HepG2 (cell line): Measurements from ENCODE around the gene CEBPB. TPM values are rescaled to one million over a fixed set of nuclear protein-coding genes. Genes with fewer than 3 reads are reported as not detected.

Source experiments
- ARNT ChIP-seq: fragments of 450-650 bp; IDR thresholded peaks from 2 replicates; pipeline ENCODE4 v1.6.1; 2017
- ATF7 ChIP-seq, 2 experiments: fragments of 450-650 bp in 1 of 2; sonication (generic) in 1 of 2; formaldehyde crosslinking in 1 of 2; IDR thresholded peaks; 2 replicates each; pipeline versions ENCODE4 v1.4.0 to v1.6.1; 2016 to 2020; ENCODE audit warnings: antibody characterized with exemption in 1 of 2, mild to moderate bottlenecking in 1 of 2, missing genetic modification reagents in 1 of 2
- LCORL ChIP-seq, 2 experiments: fragments of 450-650 bp in 1 of 2; sonication (generic) in 1 of 2; formaldehyde crosslinking in 1 of 2; IDR thresholded peaks; 2 replicates each; pipeline versions ENCODE4 v1.5.0 to v1.6.1; 2017 to 2020; ENCODE audit warnings: antibody characterized with exemption in 1 of 2, missing genetic modification reagents in 1 of 2
- NAIF1 ChIP-seq: sonication (generic); formaldehyde crosslinking; IDR thresholded peaks from 2 replicates; pipeline ENCODE4 v1.5.0; 2020; ENCODE audit warnings: mild to moderate bottlenecking, missing genetic modification reagents, borderline replicate concordance
- NCOA1 ChIP-seq: sonication (generic); formaldehyde crosslinking; IDR thresholded peaks from 2 replicates; pipeline ENCODE4 v1.9.0; 2021; ENCODE audit warnings: missing genetic modification reagents
- NPAS2 ChIP-seq: sonication (generic); formaldehyde crosslinking; IDR thresholded peaks from 2 replicates; pipeline ENCODE4 v1.8.0; 2022; ENCODE audit warnings: mild to moderate bottlenecking, missing genetic modification reagents, borderline replicate concordance
- RFX1 ChIP-seq: fragments of 450-650 bp; IDR thresholded peaks from 2 replicates; pipeline ENCODE4 v1.6.1; 2017
- SP5 ChIP-seq: IDR thresholded peaks from 2 replicates; pipeline ENCODE4 v1.6.1; 2016; ENCODE audit warnings: low read depth, borderline replicate concordance
- ZFP1 ChIP-seq: IDR thresholded peaks from 2 replicates; pipeline ENCODE4 v1.6.1; 2016
- ZFP36L1 ChIP-seq: sonication (generic); formaldehyde crosslinking; IDR thresholded peaks from 2 replicates; pipeline ENCODE4 v1.8.0; 2022; ENCODE audit warnings: mild to moderate bottlenecking, missing genetic modification reagents, moderate library complexity
- ZNF674 ChIP-seq: sonication (generic); formaldehyde crosslinking; IDR thresholded peaks from 2 replicates; pipeline ENCODE4 v1.5.0; 2020; ENCODE audit warnings: low read depth, mild to moderate bottlenecking, missing genetic modification reagents
- polyA plus RNA-seq, 8 experiments: library from polyadenylated mRNA; depleted of rRNA in 3 of 8; stranded (reverse) in 7 of 8; unstranded in 1 of 8; fragments of >200 nt; fragmentation: Illumina TruSeq in 4 of 8; extraction: Trizol in 4 of 8; gene quantifications; 2 replicates each; pipeline versions ENCODE4 v1.2.1 to v1.2.3, GENCODE V29; 2011 to 2016; ENCODE audit warnings: low read depth in 4 of 8, missing spikeins in 1 of 8, mixed read lengths in 1 of 8; ENCODE audit not compliant: insufficient read depth in 1 of 8
- total RNA-seq, 5 experiments: library from RNA; depleted of rRNA; stranded (reverse); fragments of >200 nt; fragmentation: Illumina TruSeq; extraction: Trizol; gene quantifications; 2 replicates each; pipeline ENCODE4 v1.2.3, GENCODE V29; 2016; ENCODE audit warnings: low read depth in 1 of 5
- TF ChIP-seq, protein P1 (sequence below), 2 experiments: sonication (generic) in 1 of 2; formaldehyde crosslinking in 1 of 2; IDR thresholded peaks; 2 replicates each; pipeline versions ENCODE4 v1.4.0 to v1.6.1; 2018 to 2020; ENCODE audit warnings: missing genetic modification reagents in 2 of 2, borderline replicate concordance in 1 of 2, low read depth in 1 of 2, mild to moderate bottlenecking in 1 of 2, missing biosample characterization in 1 of 2
- TF ChIP-seq, protein P2 (sequence below): sonication (generic); formaldehyde crosslinking; IDR thresholded peaks from 2 replicates; pipeline ENCODE4 v1.8.0; 2023; ENCODE audit warnings: mild to moderate bottlenecking, missing genetic modification reagents
- TF ChIP-seq, protein P3 (sequence below): sonication (generic); formaldehyde crosslinking; IDR thresholded peaks from 2 replicates; pipeline ENCODE4 v1.8.1; 2023; ENCODE audit warnings: mild to moderate bottlenecking, missing genetic modification reagents
- TF ChIP-seq, protein P4 (sequence below): sonication (generic); formaldehyde crosslinking; IDR thresholded peaks from 2 replicates; pipeline ENCODE4 v1.4.0; 2020; ENCODE audit warnings: missing genetic modification reagents, borderline replicate concordance
- TF ChIP-seq, protein P5 (sequence below): sonication (generic); formaldehyde crosslinking; IDR thresholded peaks from 2 replicates; pipeline ENCODE4 v1.4.0; 2020; ENCODE audit warnings: missing genetic modification reagents, low read depth, mild to moderate bottlenecking, borderline replicate concordance
- TF ChIP-seq, protein P6 (sequence below): sonication (generic); formaldehyde crosslinking; IDR thresholded peaks from 2 replicates; pipeline ENCODE4 v1.4.0; 2020; ENCODE audit warnings: mild to moderate bottlenecking, missing genetic modification reagents

The CEBPB gene
- total and polyA plus RNA-seq, 2 of the 13 experiments (the other 11 are each of a cell fraction or from before 2014, with no cell fraction given) = 18.5 to 28.2 TPM

DNA sequence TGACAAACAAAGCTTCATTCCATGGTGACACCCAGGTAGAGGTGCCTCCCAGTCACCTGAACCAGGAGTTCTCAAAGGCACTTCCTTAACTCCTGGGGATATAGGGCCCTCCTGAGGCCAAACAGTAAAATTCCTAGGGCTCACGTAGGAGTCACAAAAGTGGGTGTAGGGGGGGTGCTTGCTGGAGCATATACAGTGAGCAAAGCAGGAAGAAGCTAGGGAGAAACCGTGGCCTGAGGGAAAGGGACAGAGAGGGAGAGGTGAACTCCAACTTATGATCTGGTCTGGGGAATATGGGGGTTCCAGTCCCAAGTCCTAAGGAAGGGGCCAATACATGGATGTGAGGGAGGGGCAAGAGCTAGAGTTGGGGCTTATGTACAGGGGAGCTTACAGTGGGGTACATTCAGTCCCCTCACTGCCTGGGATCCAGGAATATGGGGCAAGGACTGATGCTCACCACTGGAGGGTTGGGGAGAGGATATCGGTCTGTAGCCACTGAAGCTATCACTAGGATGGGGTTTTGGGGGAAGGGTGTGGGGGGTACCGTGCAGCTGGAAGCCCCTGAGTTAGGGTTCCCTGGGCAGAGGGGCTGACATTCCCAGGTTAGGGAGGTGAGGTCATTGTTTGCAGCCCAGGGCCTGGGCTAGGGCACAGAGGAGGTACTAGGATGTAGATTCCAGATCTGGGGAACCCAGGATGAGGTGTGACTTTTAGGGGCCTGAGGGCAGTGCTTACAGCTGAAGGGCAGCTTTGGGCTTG is 38.1 kb upstream of the CEBPB start (continued):
- TF ChIP-seq, protein P1, sequence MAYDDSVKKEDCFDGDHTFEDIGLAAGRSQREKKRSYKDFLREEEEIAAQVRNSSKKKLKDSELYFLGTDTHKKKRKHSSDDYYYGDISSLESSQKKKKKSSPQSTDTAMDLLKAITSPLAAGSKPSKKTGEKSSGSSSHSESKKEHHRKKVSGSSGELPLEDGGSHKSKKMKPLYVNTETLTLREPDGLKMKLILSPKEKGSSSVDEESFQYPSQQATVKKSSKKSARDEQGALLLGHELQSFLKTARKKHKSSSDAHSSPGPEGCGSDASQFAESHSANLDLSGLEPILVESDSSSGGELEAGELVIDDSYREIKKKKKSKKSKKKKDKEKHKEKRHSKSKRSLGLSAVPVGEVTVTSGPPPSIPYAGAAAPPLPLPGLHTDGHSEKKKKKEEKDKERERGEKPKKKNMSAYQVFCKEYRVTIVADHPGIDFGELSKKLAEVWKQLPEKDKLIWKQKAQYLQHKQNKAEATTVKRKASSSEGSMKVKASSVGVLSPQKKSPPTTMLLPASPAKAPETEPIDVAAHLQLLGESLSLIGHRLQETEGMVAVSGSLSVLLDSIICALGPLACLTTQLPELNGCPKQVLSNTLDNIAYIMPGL (CRISPR knock-in tag; IDR thresholded peaks at IDR 0.05; ENCODE audit: borderline replicate concordance in 1 of 2, low read depth in 1 of 2) = 0 out of 4 replicates have a peak, but pooled peaks of 1 of the 2 experiments have one; percentile 34
- TF ChIP-seq LCORL (IDR thresholded peaks at IDR 0.05) (no peak), LCORL (CRISPR knock-in tag; IDR thresholded peaks at IDR 0.05) (no peak), NCOA1 (CRISPR knock-in tag) (no peak), ZNF674 (CRISPR knock-in tag) (no peak), ZFP1 (CRISPR knock-in tag) (no peak), ATF7 (IDR thresholded peaks at IDR 0.05) (peak; percentile 40; the same call in 1 of the 2 replicates), ATF7 (CRISPR knock-in tag; IDR thresholded peaks at IDR 0.05) (no peak), NAIF1 (CRISPR knock-in tag) (no peak), NPAS2 (CRISPR knock-in tag) (no peak), SP5 (CRISPR knock-in tag) (no peak), ARNT (no peak), ZFP36L1 (CRISPR knock-in tag) (no peak), RFX1 (no peak)
- TF ChIP-seq, protein P2, sequence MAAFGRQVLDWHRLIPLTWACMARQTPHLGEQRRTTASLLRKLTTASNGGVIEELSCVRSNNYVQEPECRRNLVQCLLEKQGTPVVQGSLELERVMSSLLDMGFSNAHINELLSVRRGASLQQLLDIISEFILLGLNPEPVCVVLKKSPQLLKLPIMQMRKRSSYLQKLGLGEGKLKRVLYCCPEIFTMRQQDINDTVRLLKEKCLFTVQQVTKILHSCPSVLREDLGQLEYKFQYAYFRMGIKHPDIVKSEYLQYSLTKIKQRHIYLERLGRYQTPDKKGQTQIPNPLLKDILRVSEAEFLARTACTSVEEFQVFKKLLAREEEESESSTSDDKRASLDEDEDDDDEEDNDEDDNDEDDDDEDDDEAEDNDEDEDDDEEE (CRISPR knock-in tag) = peak; percentile 57; the same call in 1 of the 2 replicates
- TF ChIP-seq, protein P3, sequence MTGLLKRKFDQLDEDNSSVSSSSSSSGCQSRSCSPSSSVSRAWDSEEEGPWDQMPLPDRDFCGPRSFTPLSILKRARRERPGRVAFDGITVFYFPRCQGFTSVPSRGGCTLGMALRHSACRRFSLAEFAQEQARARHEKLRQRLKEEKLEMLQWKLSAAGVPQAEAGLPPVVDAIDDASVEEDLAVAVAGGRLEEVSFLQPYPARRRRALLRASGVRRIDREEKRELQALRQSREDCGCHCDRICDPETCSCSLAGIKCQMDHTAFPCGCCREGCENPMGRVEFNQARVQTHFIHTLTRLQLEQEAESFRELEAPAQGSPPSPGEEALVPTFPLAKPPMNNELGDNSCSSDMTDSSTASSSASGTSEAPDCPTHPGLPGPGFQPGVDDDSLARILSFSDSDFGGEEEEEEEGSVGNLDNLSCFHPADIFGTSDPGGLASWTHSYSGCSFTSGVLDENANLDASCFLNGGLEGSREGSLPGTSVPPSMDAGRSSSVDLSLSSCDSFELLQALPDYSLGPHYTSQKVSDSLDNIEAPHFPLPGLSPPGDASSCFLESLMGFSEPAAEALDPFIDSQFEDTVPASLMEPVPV (CRISPR knock-in tag) = no peak
- TF ChIP-seq, protein P4, sequence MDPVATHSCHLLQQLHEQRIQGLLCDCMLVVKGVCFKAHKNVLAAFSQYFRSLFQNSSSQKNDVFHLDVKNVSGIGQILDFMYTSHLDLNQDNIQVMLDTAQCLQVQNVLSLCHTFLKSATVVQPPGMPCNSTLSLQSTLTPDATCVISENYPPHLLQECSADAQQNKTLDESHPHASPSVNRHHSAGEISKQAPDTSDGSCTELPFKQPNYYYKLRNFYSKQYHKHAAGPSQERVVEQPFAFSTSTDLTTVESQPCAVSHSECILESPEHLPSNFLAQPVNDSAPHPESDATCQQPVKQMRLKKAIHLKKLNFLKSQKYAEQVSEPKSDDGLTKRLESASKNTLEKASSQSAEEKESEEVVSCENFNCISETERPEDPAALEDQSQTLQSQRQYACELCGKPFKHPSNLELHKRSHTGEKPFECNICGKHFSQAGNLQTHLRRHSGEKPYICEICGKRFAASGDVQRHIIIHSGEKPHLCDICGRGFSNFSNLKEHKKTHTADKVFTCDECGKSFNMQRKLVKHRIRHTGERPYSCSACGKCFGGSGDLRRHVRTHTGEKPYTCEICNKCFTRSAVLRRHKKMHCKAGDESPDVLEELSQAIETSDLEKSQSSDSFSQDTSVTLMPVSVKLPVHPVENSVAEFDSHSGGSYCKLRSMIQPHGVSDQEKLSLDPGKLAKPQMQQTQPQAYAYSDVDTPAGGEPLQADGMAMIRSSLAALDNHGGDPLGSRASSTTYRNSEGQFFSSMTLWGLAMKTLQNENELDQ (CRISPR knock-in tag) = no peak
- TF ChIP-seq, protein P5, sequence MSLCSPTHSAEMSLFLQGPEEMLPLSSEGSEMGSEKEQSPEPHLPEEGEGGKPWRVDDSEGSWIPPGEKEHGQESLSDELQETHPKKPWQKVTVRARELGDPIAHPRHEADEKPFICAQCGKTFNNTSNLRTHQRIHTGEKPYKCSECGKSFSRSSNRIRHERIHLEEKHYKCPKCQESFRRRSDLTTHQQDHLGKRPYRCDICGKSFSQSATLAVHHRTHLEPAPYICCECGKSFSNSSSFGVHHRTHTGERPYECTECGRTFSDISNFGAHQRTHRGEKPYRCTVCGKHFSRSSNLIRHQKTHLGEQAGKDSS (CRISPR knock-in tag) = 0 out of 2 replicates have a peak, but pooled peaks have one; percentile 36
- TF ChIP-seq, protein P6, sequence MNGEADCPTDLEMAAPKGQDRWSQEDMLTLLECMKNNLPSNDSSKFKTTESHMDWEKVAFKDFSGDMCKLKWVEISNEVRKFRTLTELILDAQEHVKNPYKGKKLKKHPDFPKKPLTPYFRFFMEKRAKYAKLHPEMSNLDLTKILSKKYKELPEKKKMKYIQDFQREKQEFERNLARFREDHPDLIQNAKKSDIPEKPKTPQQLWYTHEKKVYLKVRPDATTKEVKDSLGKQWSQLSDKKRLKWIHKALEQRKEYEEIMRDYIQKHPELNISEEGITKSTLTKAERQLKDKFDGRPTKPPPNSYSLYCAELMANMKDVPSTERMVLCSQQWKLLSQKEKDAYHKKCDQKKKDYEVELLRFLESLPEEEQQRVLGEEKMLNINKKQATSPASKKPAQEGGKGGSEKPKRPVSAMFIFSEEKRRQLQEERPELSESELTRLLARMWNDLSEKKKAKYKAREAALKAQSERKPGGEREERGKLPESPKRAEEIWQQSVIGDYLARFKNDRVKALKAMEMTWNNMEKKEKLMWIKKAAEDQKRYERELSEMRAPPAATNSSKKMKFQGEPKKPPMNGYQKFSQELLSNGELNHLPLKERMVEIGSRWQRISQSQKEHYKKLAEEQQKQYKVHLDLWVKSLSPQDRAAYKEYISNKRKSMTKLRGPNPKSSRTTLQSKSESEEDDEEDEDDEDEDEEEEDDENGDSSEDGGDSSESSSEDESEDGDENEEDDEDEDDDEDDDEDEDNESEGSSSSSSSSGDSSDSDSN = no peak
